CD14-positive monocyte (primary cell): ENCODE data around the gene TOB2. TPM values are rescaled to one million over a fixed set of nuclear protein-coding genes. Genes with fewer than 3 reads are reported as not detected.

Experiments
- DNase-seq, 3 donors: peaks; one replicate each; pipeline ENCODE4 v3.0.0-alpha.2; 2011 to 2022
- H2AFZ ChIP-seq: 2 replicates; pipeline ENCODE4 v1.6.0; 2012; ENCODE audit warnings: mild to moderate bottlenecking, low read depth, low read length, inconsistent platforms; ENCODE audit not compliant: insufficient read depth, poor library complexity, severe bottlenecking
- H3K27ac ChIP-seq, 2 donors: 1 replicate in 1 of 2; 2 replicates in 1 of 2; pipeline ENCODE4 v1.5.1; 2012 to 2013; ENCODE audit warnings: low read length in 2 of 2, control low read depth in 1 of 2, inconsistent platforms in 1 of 2, low read depth in 1 of 2, mild to moderate bottlenecking in 1 of 2
- H3K27me3 ChIP-seq, 2 donors: one replicate each; pipeline versions ENCODE4 v1.6.0 to v1.6.1; 2011 to 2013; ENCODE audit warnings: low read length in 2 of 2; ENCODE audit not compliant: control insufficient read depth in 2 of 2, insufficient read depth in 2 of 2
- H3K36me3 ChIP-seq, 2 donors: replicated peaks in 1 of 2; 1 replicate in 1 of 2; 2 replicates in 1 of 2; pipeline versions ENCODE4 v1.5.1 to v1.6.1; 2012 to 2013; ENCODE audit warnings: low read length in 2 of 2, control low read depth in 1 of 2, inconsistent platforms in 1 of 2, mild to moderate bottlenecking in 1 of 2; ENCODE audit not compliant: insufficient read depth in 2 of 2, control insufficient read depth in 1 of 2
- H3K4me1 ChIP-seq, 2 donors: 1 replicate in 1 of 2; 2 replicates in 1 of 2; pipeline versions ENCODE4 v1.5.1 to v1.6.1; 2012 to 2013; ENCODE audit warnings: low read length in 2 of 2, control low read depth in 1 of 2, inconsistent platforms in 1 of 2, mild to moderate bottlenecking in 1 of 2, moderate library complexity in 1 of 2; ENCODE audit not compliant: insufficient read depth in 2 of 2, control insufficient read depth in 1 of 2
- H3K4me2 ChIP-seq: replicated peaks from 2 replicates; pipeline ENCODE3; 2012; ENCODE audit warnings: low read length, moderate library complexity, mild to moderate bottlenecking; ENCODE audit not compliant: poor library complexity, severe bottlenecking; ENCODE audit errors: extremely low read depth
- H3K4me3 ChIP-seq, 3 experiments: fragments of 200-600 bp in 1 of 3; sonication (generic) in 1 of 3; replicated peaks in 1 of 3; 1 replicate in 2 of 3; 2 replicates in 1 of 3; pipeline ENCODE4 v1.5.1; 2011 to 2013; ENCODE audit warnings: low read length in 3 of 3, mild to moderate bottlenecking in 3 of 3, control low read depth in 2 of 3, low read depth in 2 of 3, inconsistent platforms in 1 of 3, moderate library complexity in 1 of 3
- H3K79me2 ChIP-seq: 2 replicates; pipeline ENCODE4 v1.6.0; 2012; ENCODE audit warnings: mild to moderate bottlenecking, control low read depth, inconsistent platforms, low read length, moderate library complexity; ENCODE audit not compliant: insufficient read depth
- H3K9ac ChIP-seq: 2 replicates; pipeline ENCODE4 v1.6.0; 2017; ENCODE audit warnings: low read length, mild to moderate bottlenecking; ENCODE audit not compliant: insufficient read depth, poor library complexity, severe bottlenecking
- H3K9me3 ChIP-seq, 2 donors: replicated peaks in 1 of 2; 1 replicate in 1 of 2; 2 replicates in 1 of 2; pipeline versions ENCODE4 v1.5.1 to v1.6.1; 2012 to 2013; ENCODE audit warnings: low read length in 2 of 2, control low read depth in 1 of 2; ENCODE audit not compliant: control insufficient read depth in 1 of 2, insufficient read depth in 1 of 2
- H4K20me1 ChIP-seq: 2 replicates; pipeline ENCODE4 v1.6.0; 2012; ENCODE audit warnings: mild to moderate bottlenecking, low read length, control low read depth, moderate library complexity; ENCODE audit not compliant: insufficient read depth
- H3K27ac Mint-ChIP-seq, 7 donors: one replicate each; pipeline ENCODE4 v1.8.0; 2020; ENCODE audit warnings: mild to moderate bottlenecking in 7 of 7, mixed read lengths in 7 of 7, moderate library complexity in 6 of 7, inconsistent platforms in 2 of 7
- H3K27me3 Mint-ChIP-seq, 3 donors: one replicate each; pipeline ENCODE4 v1.8.0; 2021 to 2022; ENCODE audit warnings: low read depth in 3 of 3, mild to moderate bottlenecking in 3 of 3, mixed read lengths in 3 of 3, moderate library complexity in 3 of 3, inconsistent platforms in 1 of 3
- H3K36me3 Mint-ChIP-seq, 2 donors: one replicate each; pipeline ENCODE4 v1.8.0; 2020; ENCODE audit warnings: mixed read lengths in 2 of 2, inconsistent platforms in 1 of 2, mild to moderate bottlenecking in 1 of 2
- H3K4me1 Mint-ChIP-seq: one replicate; pipeline ENCODE4 v1.8.0; 2020; ENCODE audit warnings: mild to moderate bottlenecking, mixed read lengths
- H3K4me3 Mint-ChIP-seq, 2 donors: one replicate each; pipeline ENCODE4 v1.8.0; 2020; ENCODE audit warnings: mild to moderate bottlenecking in 2 of 2, mixed read lengths in 2 of 2, moderate library complexity in 1 of 2
- H3K9me3 Mint-ChIP-seq, 7 donors: one replicate each; pipeline ENCODE4 v1.8.0; 2020 to 2022; ENCODE audit warnings: mixed read lengths in 7 of 7, mild to moderate bottlenecking in 6 of 7, moderate library complexity in 6 of 7, inconsistent platforms in 2 of 7
- CTCF ChIP-seq: fragments of 200-600 bp; IDR thresholded peaks from one replicate; pipeline ENCODE4 v1.8.0; 2022; ENCODE audit warnings: antibody characterized with exemption, mild to moderate bottlenecking
- WGBS: methylation state at CpG from one replicate; pipeline ENCODE4 v1.1.5; 2013; ENCODE audit warnings: missing lambda C conversion rate; ENCODE audit not compliant: insufficient coverage; 5-methylcytosine and 5-hydroxymethylcytosine counted together
- intact Hi-C, 2 donors: fragments of 100-400 bp; cut with micrococcal nuclease; formaldehyde crosslinking; loops; one replicate each; pipeline versions ENCODE4 v1.15.0 to v1.15.1; 2023
- polyA plus RNA-seq, 3 donors: library from polyadenylated mRNA; depleted of rRNA in 1 of 3; unstranded in 2 of 3; stranded (reverse) in 1 of 3; fragments of 300-500 nt in 2 of 3; fragments of >200 nt in 1 of 3; fragmentation: Illumina TruSeq in 2 of 3; gene quantifications; 1 replicate in 2 of 3; 2 replicates in 1 of 3; pipeline ENCODE4 v1.2.3, GENCODE V29; 2012 to 2021

TOB2 gene
- polyA plus RNA-seq, 3 donors, result 7.0 to 40.4 (median 11.5) TPM

- Histone ChIP-seq H3K9me3 (no peaks in the 10 kb centered on the region), H3K27ac (no peak overlapping the region), H2AFZ (no peak overlapping the region), H3K9ac (no peak overlapping the region), H3K4me2 (no peak overlapping the region), H3K4me1 (no peaks in the 10 kb centered on the region), H3K27me3 (no peaks in the 10 kb centered on the region), H4K20me1 (peaks cover 89% of the 10 kb centered on the region), H3K4me3 (no peak overlapping the region), H3K36me3 (peaks cover 44 to 72% of the 10 kb centered on the region in 2 donors), H3K79me2 (peaks cover 79% of the 10 kb centered on the region)
- H3K27me3 Mint-ChIP-seq, result peaks cover 0 to 2% (median 0%) of the 10 kb centered on the region in 3 donors
- DNase-seq, result no peak
- peak overlapping the region in 2 of 7 donors; percentile 20 to 66 for H3K27ac Mint-ChIP-seq
- peaks cover 37 to 79% of the 10 kb centered on the region in 2 donors for H3K36me3 Mint-ChIP-seq
- peaks cover 3% of the 10 kb centered on the region for H3K4me1 Mint-ChIP-seq
- TF ChIP-seq CTCF, result no peak
- H3K9me3 Mint-ChIP-seq, result no peaks in the 10 kb centered on the region
- intact Hi-C loops, result no loop called here
- no peak overlapping the region for H3K4me3 Mint-ChIP-seq
- 98% methylated on average over 6 of the region's 7 CpGs for WGBS
These were observed 9.4 kb downstream of the TOB2 start for GRCh38 chr22:41437198-41437597.

DNA sequence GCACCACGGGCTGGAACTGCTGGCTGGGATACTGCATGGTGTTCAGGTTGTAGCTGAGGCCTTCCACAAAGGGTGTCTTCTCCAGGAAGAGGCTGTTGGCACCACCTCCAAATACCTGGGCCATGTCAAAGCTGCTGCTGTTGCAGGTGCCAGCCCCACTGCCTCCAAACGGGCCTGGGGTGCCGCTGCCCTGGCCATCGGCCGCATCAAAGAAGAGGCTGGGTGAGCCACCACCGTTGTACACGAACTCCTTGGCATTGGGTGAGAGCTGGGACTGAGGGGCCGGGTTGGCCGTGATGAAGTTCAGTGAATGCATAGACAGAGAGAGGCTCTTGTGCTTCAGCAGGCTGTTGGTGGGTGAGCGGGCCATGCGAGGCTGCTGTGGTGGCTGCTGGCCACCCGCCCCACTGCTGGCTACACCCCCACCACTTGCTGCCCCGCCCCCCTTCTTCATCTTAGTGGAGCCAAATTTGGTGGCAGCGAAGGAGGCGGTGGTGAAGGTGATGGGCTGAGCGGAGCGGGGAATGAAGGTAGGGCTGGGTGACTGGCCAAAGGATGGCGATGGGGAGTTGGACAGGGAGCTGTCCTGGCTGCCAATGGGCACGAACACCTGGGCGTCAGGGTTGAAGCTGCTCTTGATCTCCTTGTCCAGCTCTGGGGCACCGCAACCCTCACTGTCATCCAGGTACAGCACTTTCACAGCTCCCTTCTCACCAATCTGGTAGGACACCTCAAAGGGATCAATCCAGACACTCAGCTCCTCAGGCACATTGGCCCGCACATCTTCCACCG lies 10.1 kb downstream of the TOB2 start:
- H3K9me3 Mint-ChIP-seq, result no peaks in the 10 kb centered on the region
- H3K27ac ChIP-seq, result no peak overlapping the region
- H3K4me1 Mint-ChIP-seq, result peaks cover 3% of the 10 kb centered on the region
- H3K9me3 ChIP-seq, result no peaks in the 10 kb centered on the region
- peaks cover 50 to 79% of the 10 kb centered on the region in 2 donors for H3K36me3 ChIP-seq
- peaks cover 41 to 82% of the 10 kb centered on the region in 2 donors for H3K36me3 Mint-ChIP-seq
- TF ChIP-seq CTCF, result no peak
- H3K4me3 Mint-ChIP-seq, result no peak overlapping the region
- intact Hi-C loops, result no loop called here
- H3K4me3 ChIP-seq, result no peak overlapping the region
- 93% methylated on average over 20 of the region's 23 CpGs for WGBS
- DNase-seq, result no peak
- peaks cover 0 to 2% (median 0%) of the 10 kb centered on the region in 3 donors for H3K27me3 Mint-ChIP-seq
- no peak overlapping the region for H2AFZ ChIP-seq
- H3K27me3 ChIP-seq, result no peaks in the 10 kb centered on the region
- no peaks in the 10 kb centered on the region for H3K4me1 ChIP-seq
- H3K27ac Mint-ChIP-seq, result peak overlapping the region in 3 of 7 donors; percentile 47 to 66 (median 51)
- peaks cover 72% of the 10 kb centered on the region for H3K79me2 ChIP-seq
- no peak overlapping the region for H3K4me2 ChIP-seq
- H4K20me1 ChIP-seq, result peaks cover 89% of the 10 kb centered on the region
- no peak overlapping the region for H3K9ac ChIP-seq
